DOHH2 (cell line): Measurements from ENCODE around the gene CD47.

Source experiments
- H3F3A ChIP-seq: fragments of 200-600 bp; sonication (generic), shearing (Covaris generic); 2 replicates; pipeline ENCODE4 v1.6.0; 2016; ENCODE audit warnings: antibody characterized with exemption, mild to moderate bottlenecking; ENCODE audit not compliant: control insufficient read depth, insufficient read depth
- H3K27ac ChIP-seq: fragments of 200-600 bp; sonication (generic); 2 replicates; pipeline ENCODE4 v1.5.1; 2014; ENCODE audit warnings: low read depth, mild to moderate bottlenecking, low read length, moderate library complexity
- H3K27me3 ChIP-seq: fragments of 200-600 bp; sonication (generic); 2 replicates; pipeline ENCODE4 v1.6.1; 2014; ENCODE audit warnings: mild to moderate bottlenecking, low read length, mixed read lengths; ENCODE audit not compliant: control insufficient read depth
- H3K36me3 ChIP-seq: fragments of 200-600 bp; sonication (generic); 2 replicates; pipeline ENCODE4 v1.6.1; 2014; ENCODE audit warnings: mild to moderate bottlenecking, low read length, moderate library complexity, mixed read lengths; ENCODE audit not compliant: control insufficient read depth
- H3K4me1 ChIP-seq: fragments of 200-600 bp; sonication (generic); 2 replicates; pipeline ENCODE4 v1.6.1; 2014; ENCODE audit warnings: mild to moderate bottlenecking, low read length, mixed read lengths; ENCODE audit not compliant: control insufficient read depth
- H3K4me2 ChIP-seq: fragments of 200-600 bp; sonication (generic); 2 replicates; pipeline ENCODE4 v1.6.0; 2014; ENCODE audit warnings: mild to moderate bottlenecking, low read length, moderate library complexity
- H3K4me3 ChIP-seq: fragments of 200-600 bp; sonication (generic); 2 replicates; pipeline ENCODE4 v1.5.1; 2014; ENCODE audit warnings: mild to moderate bottlenecking, low read length, mixed read lengths
- H3K79me2 ChIP-seq: fragments of 200-600 bp; sonication (generic); 2 replicates; pipeline ENCODE4 v1.6.1; 2014; ENCODE audit warnings: mild to moderate bottlenecking, low read length, mixed read lengths; ENCODE audit not compliant: control insufficient read depth
- H3K9me2 ChIP-seq: fragments of 200-600 bp; sonication (generic); replicated peaks from 2 replicates; pipeline ENCODE4 v1.6.1; 2014; ENCODE audit warnings: mild to moderate bottlenecking, low read length, mixed read lengths; ENCODE audit not compliant: control insufficient read depth
- H3K9me3 ChIP-seq: fragments of 200-600 bp; sonication (generic); 2 replicates; pipeline ENCODE4 v1.6.1; 2014; ENCODE audit warnings: antibody characterized with exemption, low read length, mixed read lengths; ENCODE audit not compliant: control insufficient read depth, insufficient read depth
- H4K20me1 ChIP-seq: fragments of 200-600 bp; sonication (generic); 2 replicates; pipeline ENCODE4 v1.6.0; 2014; ENCODE audit warnings: low read depth, mild to moderate bottlenecking, antibody characterized with exemption, low read length, moderate library complexity; ENCODE audit not compliant: control insufficient read depth, insufficient read depth
- EZH2phosphoT487 ChIP-seq: fragments of 200-600 bp; sonication (generic); IDR thresholded peaks from 2 replicates; pipeline ENCODE4 v1.6.1; 2017; ENCODE audit warnings: borderline replicate concordance, mild to moderate bottlenecking, antibody characterized with exemption, low read length, moderate library complexity, mixed read lengths
- TF ChIP-seq, protein P1 (sequence below): fragments of 200-600 bp; sonication (generic); IDR thresholded peaks from one replicate; pipeline ENCODE4 v1.5.1; 2014; ENCODE audit warnings: antibody characterized with exemption, mild to moderate bottlenecking, low read depth, low read length; ENCODE audit not compliant: poor library complexity, severe bottlenecking

CD47 gene

DNA sequence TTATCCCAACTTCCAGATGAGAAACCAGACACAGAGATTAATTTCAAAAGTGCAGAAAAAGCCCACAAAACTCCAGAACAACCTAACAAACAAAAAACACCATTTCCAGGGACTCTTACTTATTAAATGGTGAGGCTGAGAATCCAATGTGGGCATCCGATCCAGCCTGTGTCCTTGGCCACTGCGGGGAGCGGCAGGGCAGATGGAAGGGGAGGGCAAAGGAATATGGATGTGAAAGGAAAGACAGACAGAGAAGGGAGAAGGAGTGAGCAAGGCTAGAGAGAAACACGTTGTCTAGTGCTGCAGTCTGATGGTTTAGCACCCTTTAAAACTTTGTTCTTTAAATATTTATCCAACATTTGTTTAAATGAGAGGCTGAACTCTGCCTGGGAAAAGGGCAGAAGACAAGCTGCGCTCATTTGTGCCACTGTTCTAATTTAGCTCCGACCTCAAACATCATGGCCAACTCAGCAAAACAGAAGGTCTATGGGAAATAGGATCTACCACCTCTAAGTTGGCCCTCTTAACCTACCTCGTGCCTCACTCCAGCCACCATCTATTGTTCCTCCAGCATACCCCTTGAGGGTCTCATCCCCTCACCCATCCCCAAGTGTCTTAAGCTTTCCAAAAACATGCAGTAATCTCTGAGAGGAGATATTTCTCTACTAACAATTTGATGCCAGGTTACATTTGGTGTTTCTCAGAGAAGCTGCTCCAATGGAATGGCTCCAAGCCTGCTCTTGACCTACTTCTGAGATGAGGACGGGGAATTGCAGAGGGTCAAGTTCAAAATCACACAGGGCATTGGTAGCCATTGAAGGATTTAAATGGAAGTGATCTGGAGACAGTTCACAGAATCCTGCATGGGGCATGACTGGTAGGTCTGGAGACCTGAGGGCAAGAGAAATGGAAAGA, 77.4 kb downstream of the CD47 start:
- H3F3A ChIP-seq, result no peaks in the 10 kb centered on the region
- H3K36me3 ChIP-seq, result no peaks in the 10 kb centered on the region
- H3K4me3 ChIP-seq, result no peak overlapping the region
- H3K27ac ChIP-seq, result no peak overlapping the region
- no peak for TF ChIP-seq EZH2phosphoT487
- TF ChIP-seq, protein P1, sequence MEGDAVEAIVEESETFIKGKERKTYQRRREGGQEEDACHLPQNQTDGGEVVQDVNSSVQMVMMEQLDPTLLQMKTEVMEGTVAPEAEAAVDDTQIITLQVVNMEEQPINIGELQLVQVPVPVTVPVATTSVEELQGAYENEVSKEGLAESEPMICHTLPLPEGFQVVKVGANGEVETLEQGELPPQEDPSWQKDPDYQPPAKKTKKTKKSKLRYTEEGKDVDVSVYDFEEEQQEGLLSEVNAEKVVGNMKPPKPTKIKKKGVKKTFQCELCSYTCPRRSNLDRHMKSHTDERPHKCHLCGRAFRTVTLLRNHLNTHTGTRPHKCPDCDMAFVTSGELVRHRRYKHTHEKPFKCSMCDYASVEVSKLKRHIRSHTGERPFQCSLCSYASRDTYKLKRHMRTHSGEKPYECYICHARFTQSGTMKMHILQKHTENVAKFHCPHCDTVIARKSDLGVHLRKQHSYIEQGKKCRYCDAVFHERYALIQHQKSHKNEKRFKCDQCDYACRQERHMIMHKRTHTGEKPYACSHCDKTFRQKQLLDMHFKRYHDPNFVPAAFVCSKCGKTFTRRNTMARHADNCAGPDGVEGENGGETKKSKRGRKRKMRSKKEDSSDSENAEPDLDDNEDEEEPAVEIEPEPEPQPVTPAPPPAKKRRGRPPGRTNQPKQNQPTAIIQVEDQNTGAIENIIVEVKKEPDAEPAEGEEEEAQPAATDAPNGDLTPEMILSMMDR, result no peak
- no peaks in the 10 kb centered on the region for H3K79me2 ChIP-seq
- H3K4me2 ChIP-seq, result no peak overlapping the region
- no peaks in the 10 kb centered on the region for H3K9me3 ChIP-seq
- H3K27me3 ChIP-seq, result peaks cover 3% of the 10 kb centered on the region; the same call in 1 of the 2 replicates
- no peaks in the 10 kb centered on the region for H3K9me2 ChIP-seq
- H4K20me1 ChIP-seq, result no peaks in the 10 kb centered on the region
- peaks cover 9% of the 10 kb centered on the region for H3K4me1 ChIP-seq

DNA sequence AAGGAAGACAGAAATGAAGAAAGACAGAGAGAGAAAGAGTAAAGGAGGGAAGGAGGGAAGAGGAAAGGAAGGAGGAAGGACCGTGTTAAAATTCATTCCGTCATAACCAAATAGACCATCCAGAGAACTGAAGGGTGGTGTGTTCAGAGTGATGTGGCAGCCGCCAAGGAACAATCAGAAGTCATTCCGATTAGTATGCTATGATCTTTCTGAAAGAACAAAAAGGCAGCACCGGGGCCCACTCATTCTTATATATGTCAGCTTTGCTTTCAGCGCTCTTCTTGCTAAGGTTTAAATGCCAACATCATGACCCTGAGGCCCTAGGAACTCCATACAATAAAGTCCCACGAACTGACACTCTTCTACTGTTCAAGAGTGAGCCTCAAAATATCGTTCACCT, 78.5 kb downstream of the CD47 start:
- no peak overlapping the region for H3K4me3 ChIP-seq
- H3K9me3 ChIP-seq, result no peaks in the 10 kb centered on the region
- H3K9me2 ChIP-seq, result no peaks in the 10 kb centered on the region
- no peaks in the 10 kb centered on the region for H4K20me1 ChIP-seq
- no peaks in the 10 kb centered on the region for H3K36me3 ChIP-seq
- H3K4me2 ChIP-seq, result no peak overlapping the region
- H3K79me2 ChIP-seq, result no peaks in the 10 kb centered on the region
- no peaks in the 10 kb centered on the region for H3F3A ChIP-seq
- no peak for TF ChIP-seq EZH2phosphoT487
- TF ChIP-seq, protein P1, result no peak
- no peaks in the 10 kb centered on the region for H3K27me3 ChIP-seq
- peaks cover 9% of the 10 kb centered on the region for H3K4me1 ChIP-seq
- H3K27ac ChIP-seq, result no peak overlapping the region

- TF ChIP-seq EZH2phosphoT487, result no peak
- TF ChIP-seq, protein P1, result no peak
- H3K79me2 ChIP-seq, result no peaks in the 10 kb centered on the region
- H3K27ac ChIP-seq, result no peak overlapping the region
- H3K9me3 ChIP-seq, result no peaks in the 10 kb centered on the region
- no peak overlapping the region for H3K4me3 ChIP-seq
- peaks cover 9% of the 10 kb centered on the region for H3K4me1 ChIP-seq
- no peaks in the 10 kb centered on the region for H4K20me1 ChIP-seq
- H3K4me2 ChIP-seq, result no peak overlapping the region
- no peaks in the 10 kb centered on the region for H3K9me2 ChIP-seq
- H3F3A ChIP-seq, result no peaks in the 10 kb centered on the region
- no peaks in the 10 kb centered on the region; the same call in 1 of the 2 replicates for H3K27me3 ChIP-seq
- no peaks in the 10 kb centered on the region for H3K36me3 ChIP-seq
Observed at GRCh38 chr3:108011616-108012015, 79.2 kb downstream of the CD47 start.
